Ovary (tissue), 3 donors: ENCODE measurements around the gene MIER3.

Experiments
- CTCF ChIP-seq, 3 donors: fragments of 450-650 bp in 2 of 3; fragments of 200-600 bp in 1 of 3; IDR thresholded peaks; one replicate each; pipeline versions ENCODE4 v1.5.1 to v1.8.0; 2016 to 2022; ENCODE audit warnings: antibody characterized with exemption in 3 of 3, mild to moderate bottlenecking in 1 of 3
- EP300 ChIP-seq: sonication (generic); formaldehyde crosslinking; IDR thresholded peaks from one replicate; pipeline ENCODE4 v1.6.1; 2017; ENCODE audit warnings: antibody characterized with exemption
- POLR2A ChIP-seq: fragments of 450-650 bp; IDR thresholded peaks from one replicate; pipeline ENCODE4 v1.6.1; 2017; ENCODE audit warnings: antibody characterized with exemption, mild to moderate bottlenecking, moderate library complexity
- donor health status: DM: no; HTN: no; CAD: no.

- TF ChIP-seq CTCF (IDR thresholded peaks at IDR 0.05) (no peak), POLR2A (no peak), EP300 (no peak)
These were observed 7.4 kb upstream of the MIER3 start for GRCh38 chr5:56959326-56959725.
